ENCODE measurements around the gene TRABD2B.

DNA sequence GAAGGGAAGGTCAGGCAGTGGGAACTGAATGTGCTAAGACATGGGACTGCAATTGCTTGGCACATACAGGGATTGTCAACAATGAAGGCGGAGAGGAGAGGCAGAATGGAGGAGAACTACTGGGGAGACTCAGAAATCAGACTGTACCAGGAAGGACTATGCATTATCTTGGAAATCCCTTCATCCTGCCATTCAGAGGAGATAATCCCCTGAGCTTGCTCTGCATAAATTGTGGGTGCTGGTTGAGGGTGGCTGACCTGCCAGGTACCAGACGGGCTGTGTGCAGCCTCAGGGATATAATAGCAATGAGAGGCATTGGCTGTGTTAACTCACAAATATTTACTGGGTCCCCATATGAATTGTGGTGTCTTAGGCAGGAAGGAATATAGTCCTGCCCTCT, 5.0 kb upstream of the TRABD2B start:
- TF ChIP-seq NFE2L2 (IDR thresholded peaks at IDR 0.05; ENCODE audit: low read depth, low read length), result no peak
- TF ChIP-seq, protein P1, sequence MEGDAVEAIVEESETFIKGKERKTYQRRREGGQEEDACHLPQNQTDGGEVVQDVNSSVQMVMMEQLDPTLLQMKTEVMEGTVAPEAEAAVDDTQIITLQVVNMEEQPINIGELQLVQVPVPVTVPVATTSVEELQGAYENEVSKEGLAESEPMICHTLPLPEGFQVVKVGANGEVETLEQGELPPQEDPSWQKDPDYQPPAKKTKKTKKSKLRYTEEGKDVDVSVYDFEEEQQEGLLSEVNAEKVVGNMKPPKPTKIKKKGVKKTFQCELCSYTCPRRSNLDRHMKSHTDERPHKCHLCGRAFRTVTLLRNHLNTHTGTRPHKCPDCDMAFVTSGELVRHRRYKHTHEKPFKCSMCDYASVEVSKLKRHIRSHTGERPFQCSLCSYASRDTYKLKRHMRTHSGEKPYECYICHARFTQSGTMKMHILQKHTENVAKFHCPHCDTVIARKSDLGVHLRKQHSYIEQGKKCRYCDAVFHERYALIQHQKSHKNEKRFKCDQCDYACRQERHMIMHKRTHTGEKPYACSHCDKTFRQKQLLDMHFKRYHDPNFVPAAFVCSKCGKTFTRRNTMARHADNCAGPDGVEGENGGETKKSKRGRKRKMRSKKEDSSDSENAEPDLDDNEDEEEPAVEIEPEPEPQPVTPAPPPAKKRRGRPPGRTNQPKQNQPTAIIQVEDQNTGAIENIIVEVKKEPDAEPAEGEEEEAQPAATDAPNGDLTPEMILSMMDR (conservative IDR thresholded peaks at IDR 0.05; ENCODE audit: low read depth, low read length), result no peak
- TF ChIP-seq RAD21 (IDR thresholded peaks at IDR 0.05; ENCODE audit: low read length), result no peak
- TF ChIP-seq POLR2A (IDR thresholded peaks at IDR 0.05; ENCODE audit: low read depth, low read length), result no peak
- TF ChIP-seq CEBPB (IDR thresholded peaks at IDR 0.05; ENCODE audit: low read depth, low read length), result no peak
- no peak for TF ChIP-seq MAZ (IDR thresholded peaks at IDR 0.05; ENCODE audit: borderline replicate concordance, low read depth, low read length)
- no peak for TF ChIP-seq RCOR1 (IDR thresholded peaks at IDR 0.05; ENCODE audit: insufficient replicate concordance, low read length)
- TF ChIP-seq, protein P2, sequence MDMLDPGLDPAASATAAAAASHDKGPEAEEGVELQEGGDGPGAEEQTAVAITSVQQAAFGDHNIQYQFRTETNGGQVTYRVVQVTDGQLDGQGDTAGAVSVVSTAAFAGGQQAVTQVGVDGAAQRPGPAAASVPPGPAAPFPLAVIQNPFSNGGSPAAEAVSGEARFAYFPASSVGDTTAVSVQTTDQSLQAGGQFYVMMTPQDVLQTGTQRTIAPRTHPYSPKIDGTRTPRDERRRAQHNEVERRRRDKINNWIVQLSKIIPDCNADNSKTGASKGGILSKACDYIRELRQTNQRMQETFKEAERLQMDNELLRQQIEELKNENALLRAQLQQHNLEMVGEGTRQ (IDR thresholded peaks at IDR 0.05; ENCODE audit: low read depth, low read length), result no peak
- no peak for TF ChIP-seq CHD1 (IDR thresholded peaks at IDR 0.05; ENCODE audit: low read depth, low read length)
